ENCODE data around the gene SLC26A1.

DNA sequence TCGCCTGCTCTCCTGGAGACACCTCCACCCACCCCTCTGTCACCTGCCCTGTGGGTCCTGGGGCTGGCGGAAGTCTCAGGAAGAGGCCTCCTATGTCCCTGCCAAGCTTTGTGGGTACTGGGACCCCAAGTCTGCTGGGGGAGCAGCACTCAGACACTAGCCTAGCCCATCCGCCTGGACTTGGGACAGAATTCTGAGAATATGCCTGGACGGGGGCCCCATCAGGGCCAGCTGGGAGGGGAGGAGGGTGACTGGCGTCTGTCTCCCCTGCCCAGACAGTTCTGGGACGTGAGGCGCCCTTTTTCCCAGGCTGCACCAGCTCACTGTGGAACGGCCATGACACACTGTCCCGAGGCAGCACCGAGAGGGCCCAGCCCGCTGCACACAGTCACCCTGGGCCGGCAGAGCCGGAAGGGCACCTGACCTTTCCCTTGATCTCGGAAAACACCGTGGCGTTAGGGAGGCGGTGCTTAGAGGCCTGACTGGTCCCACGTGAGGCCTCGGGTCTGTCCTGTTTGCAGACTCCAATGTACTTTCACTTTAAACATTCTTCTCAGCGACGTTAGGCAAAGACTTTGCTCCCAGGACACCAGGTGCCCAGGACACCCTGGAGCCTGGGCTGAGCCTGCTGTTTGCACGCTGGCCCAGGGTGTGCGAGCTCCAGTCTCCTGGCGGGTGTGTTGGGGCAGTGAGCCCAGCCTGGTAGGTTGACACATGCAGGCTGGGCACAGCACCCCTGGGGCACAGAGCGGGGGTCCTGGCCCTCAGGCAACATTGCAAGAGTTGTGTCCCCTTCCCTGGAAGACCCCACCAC, 700 bp downstream of the SLC26A1 start:
- TF ChIP-seq, protein P1, sequence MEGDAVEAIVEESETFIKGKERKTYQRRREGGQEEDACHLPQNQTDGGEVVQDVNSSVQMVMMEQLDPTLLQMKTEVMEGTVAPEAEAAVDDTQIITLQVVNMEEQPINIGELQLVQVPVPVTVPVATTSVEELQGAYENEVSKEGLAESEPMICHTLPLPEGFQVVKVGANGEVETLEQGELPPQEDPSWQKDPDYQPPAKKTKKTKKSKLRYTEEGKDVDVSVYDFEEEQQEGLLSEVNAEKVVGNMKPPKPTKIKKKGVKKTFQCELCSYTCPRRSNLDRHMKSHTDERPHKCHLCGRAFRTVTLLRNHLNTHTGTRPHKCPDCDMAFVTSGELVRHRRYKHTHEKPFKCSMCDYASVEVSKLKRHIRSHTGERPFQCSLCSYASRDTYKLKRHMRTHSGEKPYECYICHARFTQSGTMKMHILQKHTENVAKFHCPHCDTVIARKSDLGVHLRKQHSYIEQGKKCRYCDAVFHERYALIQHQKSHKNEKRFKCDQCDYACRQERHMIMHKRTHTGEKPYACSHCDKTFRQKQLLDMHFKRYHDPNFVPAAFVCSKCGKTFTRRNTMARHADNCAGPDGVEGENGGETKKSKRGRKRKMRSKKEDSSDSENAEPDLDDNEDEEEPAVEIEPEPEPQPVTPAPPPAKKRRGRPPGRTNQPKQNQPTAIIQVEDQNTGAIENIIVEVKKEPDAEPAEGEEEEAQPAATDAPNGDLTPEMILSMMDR (IDR thresholded peaks at IDR 0.05) = no peak
- TF ChIP-seq POLR2AphosphoS5 (IDR thresholded peaks at IDR 0.05) (peak in 1 of 3 donors; percentile 5), POLR2A (IDR thresholded peaks at IDR 0.05) (no peak)
